Fibroblast of gingiva (primary cell): Measurements from ENCODE around the gene ACP4.
A peak's percentile ranks its signal among the peaks of the same experiment; 100 is the strongest.
"Not testable (repeated sequence)": the region's sequence is repeated elsewhere in the genome, so short reads cannot be mapped to it uniquely, and the experiment has no call there.

Experiments used
- DNase-seq: peaks from one replicate; pipeline ENCODE4 v3.0.0-alpha.2; 2011; ENCODE audit warnings: low read depth

Gene ACP4

DNA sequence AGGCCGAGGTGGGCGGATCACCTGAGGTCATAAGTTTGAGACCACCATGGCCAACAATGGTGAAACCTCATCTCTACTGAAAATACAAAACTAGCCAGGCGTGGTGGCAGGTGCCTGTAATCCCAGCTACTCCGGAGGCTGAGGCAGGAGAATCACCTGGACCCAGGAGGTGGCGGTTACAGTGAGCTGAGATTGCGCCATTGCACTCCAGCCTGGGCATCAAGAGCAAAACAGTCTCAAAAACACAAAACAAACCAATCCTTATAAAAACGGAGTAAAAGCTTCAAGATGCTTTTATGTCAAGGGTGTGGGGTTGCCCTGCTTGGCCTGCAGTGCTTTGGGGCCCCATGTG is 7.2 kb downstream of the ACP4 start:
- no peak for DNase-seq

DNA sequence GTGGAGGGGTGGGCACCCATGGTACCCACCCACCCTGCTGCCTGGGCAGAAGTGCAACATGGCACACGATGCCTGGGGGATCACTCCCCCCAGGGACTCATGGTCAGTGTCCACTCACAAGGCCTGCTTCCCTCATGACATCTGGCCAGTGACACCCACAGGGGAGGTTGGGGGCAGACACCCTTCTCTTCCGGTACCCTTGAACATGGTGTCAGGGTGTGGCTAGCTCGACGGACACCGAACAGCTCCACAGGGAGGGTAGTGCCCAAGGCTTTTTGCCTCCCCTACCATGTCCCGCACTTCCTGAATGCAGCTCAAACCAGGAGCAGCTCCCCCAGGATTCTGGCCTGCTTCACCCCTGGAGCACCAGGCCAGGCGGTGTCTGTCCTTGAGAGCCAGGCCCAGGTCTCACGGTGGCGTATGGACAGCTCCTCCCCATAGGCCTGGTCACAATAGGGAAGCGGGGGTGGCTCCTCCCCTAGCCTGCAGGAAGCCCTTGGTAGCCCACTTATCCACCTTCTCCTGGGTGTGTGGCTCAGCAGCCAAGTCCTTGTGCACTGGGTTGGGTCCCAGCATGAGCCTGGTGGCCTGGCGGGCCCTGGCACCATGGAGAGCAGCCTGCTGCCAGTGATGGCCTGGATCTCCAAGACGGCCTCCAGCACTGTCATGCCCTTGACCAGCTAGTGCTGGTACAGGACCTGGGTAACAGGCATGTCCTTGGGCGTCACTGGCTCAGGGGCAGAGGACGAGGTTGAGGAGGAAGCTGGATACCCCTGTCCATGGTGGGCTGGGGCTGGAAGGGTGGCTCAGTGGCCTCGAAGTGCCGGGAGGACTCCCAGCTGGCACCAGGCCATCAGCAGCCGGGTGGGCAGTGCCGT is 7.8 kb downstream of the ACP4 start:
- no peak for DNase-seq

DNA sequence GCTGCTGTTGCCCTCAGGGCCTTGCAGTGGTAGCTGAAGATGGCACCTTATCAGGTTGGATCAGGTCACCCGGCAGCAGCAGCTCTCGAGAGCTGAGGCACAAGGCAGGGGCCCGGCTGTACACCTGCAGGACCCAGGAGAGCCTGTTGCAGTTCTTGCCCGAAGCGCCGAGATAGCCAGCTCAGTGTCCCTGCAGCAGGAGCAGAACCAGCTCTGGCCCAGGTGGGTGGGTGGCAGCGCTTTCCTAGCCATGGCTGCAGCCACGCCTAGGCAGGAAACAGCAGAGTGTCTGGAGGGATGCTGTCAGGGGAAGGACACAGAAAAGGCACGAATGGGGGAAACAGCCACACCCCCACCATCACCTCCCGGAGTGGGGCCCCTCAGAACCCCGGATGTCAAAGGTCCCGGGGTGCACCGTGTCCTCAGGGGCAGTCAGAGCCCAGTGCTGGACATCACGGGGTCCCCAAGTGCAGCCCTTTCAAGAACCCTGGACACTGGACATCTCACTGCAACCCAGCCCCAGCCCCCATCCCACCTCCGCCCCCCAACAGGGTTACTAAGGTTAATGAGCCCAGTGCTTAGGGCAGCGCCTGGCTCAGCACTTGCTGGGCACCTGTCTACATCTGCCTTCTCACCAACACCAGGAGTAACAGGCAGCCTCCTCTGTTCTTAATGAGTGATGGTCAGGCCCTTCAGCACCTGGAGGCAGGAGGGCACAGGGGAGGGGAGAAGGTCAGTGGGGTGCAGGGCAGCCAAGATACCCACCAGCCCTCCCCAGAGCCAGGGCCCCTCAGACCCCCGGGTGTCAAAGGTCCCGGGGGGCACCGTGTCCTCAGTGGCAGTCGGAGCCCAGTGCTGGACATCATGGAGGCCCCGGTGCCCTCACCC is 8.7 kb downstream of the ACP4 start:
- DNase-seq = no peak

DNA sequence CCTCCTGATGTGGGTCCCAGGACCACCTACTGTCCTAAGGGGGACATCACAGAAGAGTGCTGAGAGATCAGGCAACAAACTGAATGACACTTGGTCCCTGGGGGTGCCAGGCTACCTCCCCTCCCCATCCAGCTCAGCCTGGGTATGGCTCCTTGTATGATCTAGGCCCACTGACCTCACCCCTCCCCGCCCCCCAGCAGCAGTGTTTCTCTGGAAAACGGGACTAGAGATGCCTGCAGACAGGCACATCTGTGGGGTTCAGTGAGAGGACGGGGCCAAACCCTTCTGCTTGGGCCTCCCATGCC is 9.3 kb downstream of the ACP4 start:
- DNase-seq = no peak

- no peak for DNase-seq
Measured at GRCh38 chr19:50801107-50801506, 10.9 kb downstream of the ACP4 start.

- DNase-seq = no peak
Measured at GRCh38 chr19:50803633-50804419, 13.6 kb downstream of the ACP4 start.

DNA sequence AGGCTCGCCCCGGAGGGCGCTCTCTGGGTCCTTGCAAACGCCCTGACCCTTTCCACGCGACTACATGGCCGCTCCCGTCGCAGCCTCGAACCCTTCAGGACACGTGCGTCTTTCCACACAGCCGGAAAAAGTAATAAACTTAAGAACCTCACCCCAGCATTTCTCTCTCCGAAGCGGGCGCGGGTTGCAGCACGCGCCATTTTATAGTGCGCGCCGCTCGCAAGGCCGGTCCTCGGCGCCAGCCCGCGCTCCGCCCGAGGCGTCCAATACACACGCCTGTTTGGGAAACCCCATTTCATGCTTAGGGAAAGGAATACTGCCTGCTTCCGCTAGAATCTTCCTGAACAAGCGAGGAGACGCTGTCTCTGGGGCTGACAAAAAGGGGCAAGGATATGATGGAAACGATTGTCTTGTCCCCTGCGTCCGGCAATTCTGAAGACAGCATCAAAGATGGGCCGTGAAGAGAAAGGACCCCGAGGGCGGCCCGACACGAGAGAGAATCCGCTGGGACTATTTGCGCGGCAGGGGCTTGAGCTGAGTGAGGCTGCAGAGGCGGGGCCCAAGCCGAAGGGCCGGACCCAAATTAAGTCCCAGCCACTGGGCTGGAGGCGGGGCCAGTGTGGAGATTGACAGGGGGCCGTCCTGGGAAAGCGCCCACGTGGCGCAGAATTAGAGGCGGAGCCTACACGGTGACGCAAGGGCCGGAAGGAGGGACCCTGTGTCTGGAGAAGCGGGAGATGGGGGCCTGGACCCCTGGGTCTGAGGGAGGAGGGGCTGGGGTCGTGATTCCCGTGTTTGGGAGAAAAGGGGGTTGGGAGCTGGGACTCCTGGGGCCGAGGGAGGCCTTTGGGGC is 14.4 kb downstream of the ACP4 start:
- DNase-seq = peak; percentile 99

DNA sequence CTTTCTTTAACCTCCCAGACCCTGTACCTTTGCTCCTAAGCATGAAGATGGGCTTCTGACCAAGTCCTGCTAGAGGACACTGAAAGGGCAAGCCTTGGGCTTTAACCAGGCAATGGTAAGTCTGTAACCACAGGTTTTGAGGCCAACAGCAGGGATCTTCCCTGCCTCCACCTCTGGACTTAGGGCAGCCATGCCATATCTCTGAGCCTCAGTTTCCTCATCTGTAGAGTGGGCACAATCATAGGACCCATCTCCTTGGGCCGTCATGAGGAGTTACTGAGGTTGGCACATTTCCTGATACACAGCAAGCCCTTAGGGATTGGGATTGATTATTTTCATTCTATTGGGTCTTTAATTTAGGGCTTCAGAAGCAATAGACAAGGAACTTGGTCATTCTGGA is 18.6 kb downstream of the ACP4 start:
- DNase-seq = no peak

GRCh38 chr19:50811622-50812238 is 21.5 kb downstream of the ACP4 start:
- not testable (repeated sequence) for DNase-seq

- DNase-seq = no peak
Measured at GRCh38 chr19:50812474-50812873, 22.3 kb downstream of the ACP4 start.

DNA sequence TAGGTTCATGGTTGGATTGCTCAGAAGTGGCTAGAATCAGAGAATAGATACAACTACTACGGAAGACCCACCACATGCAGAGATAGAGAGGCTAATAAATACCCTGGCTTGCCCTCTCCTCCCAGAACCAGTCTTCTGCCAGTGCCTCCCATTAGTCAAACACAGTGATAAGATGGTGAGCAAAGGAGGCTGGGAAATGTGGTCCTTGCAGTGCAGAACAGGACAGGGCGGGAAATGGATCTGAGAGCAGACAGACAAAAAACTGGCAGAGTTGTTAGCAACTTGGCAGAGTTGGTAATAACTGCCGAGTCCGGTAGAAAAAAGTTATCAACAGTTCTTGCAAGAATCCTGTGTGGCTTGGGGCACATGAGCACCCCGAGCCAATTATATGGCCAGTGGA is 24.7 kb downstream of the ACP4 start:
- DNase-seq = no peak

GRCh38 chr19:50815439-50815838 is 25.2 kb downstream of the ACP4 start:
- DNase-seq = no peak

DNA sequence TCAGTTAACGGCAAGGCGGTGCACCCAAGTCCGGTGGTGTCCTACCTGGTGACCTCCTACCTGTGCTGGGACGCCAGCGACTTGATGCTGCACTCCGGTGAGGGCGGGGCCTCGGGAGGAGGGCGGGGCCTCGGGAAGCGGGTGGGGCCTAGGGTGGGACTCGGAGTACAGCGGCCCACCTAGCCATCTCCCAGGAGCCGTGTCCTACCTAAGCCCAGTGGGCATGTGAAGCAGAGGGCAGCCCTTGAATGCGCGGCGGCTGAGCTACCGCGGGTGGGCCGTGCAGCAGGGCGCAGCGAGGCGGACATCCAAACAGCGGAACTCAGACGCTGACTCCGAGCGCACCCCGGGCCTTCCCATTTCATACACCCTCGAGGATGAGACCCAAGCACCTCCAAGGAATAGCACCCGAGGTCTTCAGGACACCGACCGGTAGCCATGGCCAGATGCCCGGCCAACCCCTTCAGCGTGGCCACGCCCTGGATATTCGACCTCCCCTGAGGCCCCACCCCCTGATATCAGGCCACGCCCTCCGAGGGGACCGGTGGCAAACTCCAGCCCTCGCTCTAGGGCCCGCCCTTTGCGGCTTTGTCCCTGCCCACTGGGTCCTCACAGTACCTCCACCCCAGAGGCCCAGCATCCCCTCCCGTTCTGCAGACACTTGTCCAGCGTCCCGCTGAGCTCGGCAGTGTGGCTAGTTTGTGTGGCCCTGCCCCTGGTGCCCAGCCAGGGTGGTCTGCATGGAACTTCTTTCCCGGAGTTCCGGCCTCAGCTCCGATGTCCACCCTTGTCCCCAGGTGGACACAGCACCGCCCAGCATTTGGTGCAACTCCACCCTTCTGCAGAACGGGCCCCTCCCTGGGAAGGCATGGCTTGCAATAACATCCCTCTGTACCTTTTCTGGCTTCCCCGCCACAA is 28.0 kb downstream of the ACP4 start:
- no peak for DNase-seq

DNA sequence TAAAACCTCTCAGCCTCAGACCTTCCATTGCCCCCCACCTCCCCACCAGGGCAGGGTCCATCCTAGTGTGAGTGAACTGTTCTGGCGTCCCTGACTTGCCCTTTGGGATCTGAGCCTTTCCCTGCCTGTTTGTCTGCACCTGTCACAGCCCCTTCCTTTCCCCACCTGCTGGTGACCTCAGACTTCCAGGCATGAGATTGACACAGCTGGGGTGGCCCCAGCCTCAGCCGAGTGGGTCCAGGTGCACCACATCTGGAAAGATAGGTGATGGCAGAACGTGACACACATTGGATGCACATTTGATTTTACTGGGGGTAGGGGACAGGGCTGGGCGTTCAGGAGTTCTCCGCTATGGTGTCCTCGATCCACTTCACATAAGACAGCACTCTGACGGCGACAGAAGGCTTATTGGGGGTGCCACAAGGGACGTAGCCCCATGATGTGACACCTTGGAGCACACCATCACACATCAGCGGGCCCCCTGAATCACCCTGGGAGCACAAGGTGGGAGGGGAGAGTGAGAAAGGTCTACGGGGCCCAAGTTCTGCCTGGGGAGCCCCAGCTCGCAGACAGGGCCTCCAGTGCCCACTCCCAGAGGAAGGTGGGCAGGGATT is 28.8 kb downstream of the ACP4 start:
- no peak for DNase-seq

DNA sequence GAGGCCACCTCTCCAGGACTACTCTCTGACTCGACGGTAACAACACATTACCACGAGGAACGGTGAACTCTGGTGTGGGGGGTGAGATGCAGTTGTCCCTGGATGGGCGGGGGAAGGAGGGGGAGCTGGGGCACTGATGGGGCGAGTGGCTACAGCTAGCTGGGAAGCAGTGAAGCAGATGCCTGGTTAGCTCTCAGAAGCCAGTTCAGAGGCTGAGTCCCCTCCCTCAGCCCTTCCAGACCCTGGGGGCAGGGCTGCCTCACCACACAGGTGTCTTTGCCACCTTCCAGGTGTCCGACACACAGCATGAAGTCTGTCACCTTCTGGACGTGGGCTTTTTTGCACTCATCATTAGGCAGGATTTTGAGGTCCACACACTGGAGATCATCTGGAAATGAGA is 29.4 kb downstream of the ACP4 start:
- no peak for DNase-seq

DNA sequence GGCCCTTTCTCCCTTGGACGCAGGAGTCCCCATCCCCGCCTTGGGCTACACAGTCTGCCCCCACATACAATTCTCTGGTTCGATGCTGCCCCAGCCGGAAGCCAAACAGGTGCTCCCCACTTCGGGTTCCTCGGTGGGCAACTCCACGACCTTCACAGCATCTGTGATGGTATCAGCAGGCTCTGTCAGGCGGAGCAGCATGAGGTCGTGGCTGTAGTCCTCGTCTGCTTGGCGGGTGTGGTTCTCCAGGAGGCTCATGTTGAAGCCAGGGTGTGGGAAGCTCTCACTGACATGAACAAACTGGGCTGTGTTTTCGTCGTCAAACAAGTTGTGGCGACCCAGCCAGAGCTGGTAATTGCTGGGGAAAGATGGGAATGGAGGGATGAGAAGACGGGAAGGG is 29.9 kb downstream of the ACP4 start:
- no peak for DNase-seq

DNA sequence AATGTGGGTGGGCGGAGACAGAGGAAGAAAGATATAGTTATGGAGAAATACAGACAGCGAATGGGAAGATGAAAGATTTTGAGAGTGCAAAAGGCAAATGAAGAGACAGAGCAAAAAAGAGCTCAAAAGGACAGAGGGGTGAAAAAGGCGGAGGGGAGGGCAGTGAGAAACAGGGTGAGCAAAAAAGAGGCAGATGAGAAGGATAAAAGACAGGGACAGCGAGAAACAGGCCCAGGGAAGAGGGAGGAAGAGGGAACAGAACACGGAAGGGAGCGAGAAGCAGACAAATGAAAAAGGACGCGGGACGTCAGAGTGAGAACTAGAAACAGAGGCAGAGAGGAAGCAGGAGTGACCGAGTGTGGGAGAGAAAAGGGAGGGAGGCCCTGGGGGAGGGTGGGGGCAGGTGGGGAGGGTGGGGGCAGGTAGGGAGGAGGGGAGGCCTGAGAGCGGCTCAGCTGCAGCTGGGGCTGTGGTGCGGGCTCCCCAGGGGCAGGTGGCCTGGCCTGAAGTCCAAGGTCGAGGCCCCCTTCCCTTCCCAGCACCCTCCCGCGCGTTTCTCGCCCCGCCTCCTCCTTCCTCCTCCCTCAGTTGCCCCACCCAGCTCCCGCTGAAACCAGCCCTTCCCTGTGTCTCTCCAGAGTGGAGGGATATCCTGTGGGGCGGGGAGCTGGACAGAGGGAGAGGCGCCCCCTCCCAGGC is 30.5 kb downstream of the ACP4 start:
- DNase-seq = no peak

DNA sequence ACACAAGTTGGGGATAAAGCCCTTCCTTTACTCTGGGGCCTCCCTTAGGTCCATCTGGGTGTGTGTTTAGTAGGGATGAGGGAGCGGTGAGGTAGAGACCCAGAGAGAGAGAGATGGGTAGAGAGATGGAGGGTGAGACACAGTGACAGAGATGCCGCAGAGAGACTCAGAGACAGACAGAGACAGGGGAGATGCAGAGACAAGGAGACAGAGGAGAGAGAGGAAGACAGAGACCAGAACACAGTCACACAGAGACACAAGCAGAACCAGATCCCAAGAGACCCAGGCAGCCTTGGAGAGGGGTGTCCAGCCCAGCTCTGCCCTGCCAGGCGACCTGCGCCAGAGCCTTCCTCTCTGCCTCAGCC is 31.0 kb downstream of the ACP4 start:
- no peak for DNase-seq

DNA sequence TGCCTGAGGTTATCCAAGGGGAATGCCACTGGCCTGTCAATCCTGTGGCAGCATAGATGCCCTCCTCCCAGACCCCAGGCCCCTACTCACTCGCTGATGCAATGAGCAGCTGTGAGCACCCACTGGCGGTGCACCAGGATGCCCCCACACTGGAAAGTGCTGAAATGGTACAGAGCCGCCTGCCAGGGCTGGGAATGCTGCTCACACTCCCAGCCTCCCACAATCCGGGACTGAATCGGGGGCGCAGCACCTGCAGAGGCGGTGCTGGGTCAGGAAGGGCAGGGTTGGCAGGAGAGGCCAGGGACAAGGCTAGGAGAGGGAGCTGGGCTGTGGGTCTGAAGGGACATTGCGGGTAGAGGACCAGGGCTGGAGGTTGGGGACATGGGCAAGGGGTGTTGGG is 31.4 kb downstream of the ACP4 start:
- DNase-seq = no peak
